ENCODE data around the gene MAK. TPM values are rescaled to one million over a fixed set of nuclear protein-coding genes. Genes with fewer than 3 reads are reported as not detected.

MAK gene
- total RNA-seq, 1 experiment from 2014 or later: 0.07 TPM

DNA sequence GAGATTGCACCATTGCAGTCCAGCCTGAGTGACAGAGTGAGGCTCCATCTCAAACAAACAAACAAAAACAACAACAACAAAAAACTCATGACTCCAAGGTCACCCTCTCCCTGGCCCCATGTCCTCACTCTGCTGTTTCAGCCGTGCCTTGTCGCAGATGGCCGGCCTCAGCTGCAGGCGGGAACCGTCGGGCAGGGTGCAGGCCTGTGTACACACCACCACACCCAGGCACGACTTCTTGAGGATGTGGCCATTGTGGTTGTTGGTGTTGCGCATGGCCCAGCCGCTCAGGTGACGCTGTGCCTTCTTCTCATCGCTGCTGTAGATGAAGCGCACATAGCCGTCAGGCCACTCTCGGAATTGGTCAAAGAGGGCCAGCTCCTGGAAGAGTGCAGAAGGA, 38.7 kb upstream of the MAK start (continued):
- TF ChIP-seq PREB (CRISPR knock-in tag; IDR thresholded peaks at IDR 0.05; ENCODE audit: borderline replicate concordance) (no peak), E2F4 (CRISPR knock-in tag; IDR thresholded peaks at IDR 0.05; ENCODE audit: borderline replicate concordance, low read depth) (no peak), ZNF281 (CRISPR knock-in tag; IDR thresholded peaks at IDR 0.05) (no peak), GTF2I (CRISPR knock-in tag; conservative IDR thresholded peaks at IDR 0.05) (no peak), NR2C2 (CRISPR knock-in tag; IDR thresholded peaks at IDR 0.05) (no peak), MAX (CRISPR knock-in tag; IDR thresholded peaks at IDR 0.05) (no peak), OVOL2 (CRISPR knock-in tag; IDR thresholded peaks at IDR 0.05; ENCODE audit: borderline replicate concordance) (no peak), NFE2L1 (CRISPR knock-in tag; IDR thresholded peaks at IDR 0.05) (no peak), ZNF425 (CRISPR knock-in tag; conservative IDR thresholded peaks at IDR 0.05) (no peak)
- TF ChIP-seq, protein P1, sequence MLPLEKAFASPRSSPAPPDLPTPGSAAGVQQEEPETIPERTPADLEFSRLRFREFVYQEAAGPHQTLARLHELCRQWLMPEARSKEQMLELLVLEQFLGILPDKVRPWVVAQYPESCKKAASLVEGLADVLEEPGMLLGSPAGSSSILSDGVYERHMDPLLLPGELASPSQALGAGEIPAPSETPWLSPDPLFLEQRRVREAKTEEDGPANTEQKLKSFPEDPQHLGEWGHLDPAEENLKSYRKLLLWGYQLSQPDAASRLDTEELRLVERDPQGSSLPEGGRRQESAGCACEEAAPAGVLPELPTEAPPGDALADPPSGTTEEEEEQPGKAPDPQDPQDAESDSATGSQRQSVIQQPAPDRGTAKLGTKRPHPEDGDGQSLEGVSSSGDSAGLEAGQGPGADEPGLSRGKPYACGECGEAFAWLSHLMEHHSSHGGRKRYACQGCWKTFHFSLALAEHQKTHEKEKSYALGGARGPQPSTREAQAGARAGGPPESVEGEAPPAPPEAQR (CRISPR knock-in tag; IDR thresholded peaks at IDR 0.05): no peak

GRCh38 chr6:10875026-10875425, 36.7 kb upstream of the MAK start:
- DNase-seq (ENCODE audit: low spot score): no peak
- no peak for ATAC-seq
- Mint-ChIP-seq H3K36me3 (no peaks in the 10 kb centered on the region), H3K4me1 (0 out of 2 replicates have a peak, but pooled peaks cover 4% of the 10 kb centered on the region), H3K27ac (no peak overlapping the region), H3K9me3 (no peaks in the 10 kb centered on the region), H3K4me3 (no peak overlapping the region), H3K27me3 (ENCODE audit: low read depth) (peaks cover 20% of the 10 kb centered on the region)
- ChIA-PET CTCF (interaction anchor here (1.7 kb wide), 1 partner anchor 12 kb away, joined by 7 read pairs; the partner anchor contains the start of gene SYCP2L), POLR2A (no interaction called here)
- TF ChIP-seq, protein P2, sequence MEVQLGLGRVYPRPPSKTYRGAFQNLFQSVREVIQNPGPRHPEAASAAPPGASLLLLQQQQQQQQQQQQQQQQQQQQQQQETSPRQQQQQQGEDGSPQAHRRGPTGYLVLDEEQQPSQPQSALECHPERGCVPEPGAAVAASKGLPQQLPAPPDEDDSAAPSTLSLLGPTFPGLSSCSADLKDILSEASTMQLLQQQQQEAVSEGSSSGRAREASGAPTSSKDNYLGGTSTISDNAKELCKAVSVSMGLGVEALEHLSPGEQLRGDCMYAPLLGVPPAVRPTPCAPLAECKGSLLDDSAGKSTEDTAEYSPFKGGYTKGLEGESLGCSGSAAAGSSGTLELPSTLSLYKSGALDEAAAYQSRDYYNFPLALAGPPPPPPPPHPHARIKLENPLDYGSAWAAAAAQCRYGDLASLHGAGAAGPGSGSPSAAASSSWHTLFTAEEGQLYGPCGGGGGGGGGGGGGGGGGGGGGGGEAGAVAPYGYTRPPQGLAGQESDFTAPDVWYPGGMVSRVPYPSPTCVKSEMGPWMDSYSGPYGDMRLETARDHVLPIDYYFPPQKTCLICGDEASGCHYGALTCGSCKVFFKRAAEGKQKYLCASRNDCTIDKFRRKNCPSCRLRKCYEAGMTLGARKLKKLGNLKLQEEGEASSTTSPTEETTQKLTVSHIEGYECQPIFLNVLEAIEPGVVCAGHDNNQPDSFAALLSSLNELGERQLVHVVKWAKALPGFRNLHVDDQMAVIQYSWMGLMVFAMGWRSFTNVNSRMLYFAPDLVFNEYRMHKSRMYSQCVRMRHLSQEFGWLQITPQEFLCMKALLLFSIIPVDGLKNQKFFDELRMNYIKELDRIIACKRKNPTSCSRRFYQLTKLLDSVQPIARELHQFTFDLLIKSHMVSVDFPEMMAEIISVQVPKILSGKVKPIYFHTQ (CRISPR knock-in tag; IDR thresholded peaks at IDR 0.05): no peak
- TF ChIP-seq, protein P3, sequence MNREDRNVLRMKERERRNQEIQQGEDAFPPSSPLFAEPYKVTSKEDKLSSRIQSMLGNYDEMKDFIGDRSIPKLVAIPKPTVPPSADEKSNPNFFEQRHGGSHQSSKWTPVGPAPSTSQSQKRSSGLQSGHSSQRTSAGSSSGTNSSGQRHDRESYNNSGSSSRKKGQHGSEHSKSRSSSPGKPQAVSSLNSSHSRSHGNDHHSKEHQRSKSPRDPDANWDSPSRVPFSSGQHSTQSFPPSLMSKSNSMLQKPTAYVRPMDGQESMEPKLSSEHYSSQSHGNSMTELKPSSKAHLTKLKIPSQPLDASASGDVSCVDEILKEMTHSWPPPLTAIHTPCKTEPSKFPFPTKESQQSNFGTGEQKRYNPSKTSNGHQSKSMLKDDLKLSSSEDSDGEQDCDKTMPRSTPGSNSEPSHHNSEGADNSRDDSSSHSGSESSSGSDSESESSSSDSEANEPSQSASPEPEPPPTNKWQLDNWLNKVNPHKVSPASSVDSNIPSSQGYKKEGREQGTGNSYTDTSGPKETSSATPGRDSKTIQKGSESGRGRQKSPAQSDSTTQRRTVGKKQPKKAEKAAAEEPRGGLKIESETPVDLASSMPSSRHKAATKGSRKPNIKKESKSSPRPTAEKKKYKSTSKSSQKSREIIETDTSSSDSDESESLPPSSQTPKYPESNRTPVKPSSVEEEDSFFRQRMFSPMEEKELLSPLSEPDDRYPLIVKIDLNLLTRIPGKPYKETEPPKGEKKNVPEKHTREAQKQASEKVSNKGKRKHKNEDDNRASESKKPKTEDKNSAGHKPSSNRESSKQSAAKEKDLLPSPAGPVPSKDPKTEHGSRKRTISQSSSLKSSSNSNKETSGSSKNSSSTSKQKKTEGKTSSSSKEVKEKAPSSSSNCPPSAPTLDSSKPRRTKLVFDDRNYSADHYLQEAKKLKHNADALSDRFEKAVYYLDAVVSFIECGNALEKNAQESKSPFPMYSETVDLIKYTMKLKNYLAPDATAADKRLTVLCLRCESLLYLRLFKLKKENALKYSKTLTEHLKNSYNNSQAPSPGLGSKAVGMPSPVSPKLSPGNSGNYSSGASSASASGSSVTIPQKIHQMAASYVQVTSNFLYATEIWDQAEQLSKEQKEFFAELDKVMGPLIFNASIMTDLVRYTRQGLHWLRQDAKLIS (CRISPR knock-in tag; IDR thresholded peaks at IDR 0.05; ENCODE audit: borderline replicate concordance): no peak
- TF ChIP-seq MYBL2 (CRISPR knock-in tag; IDR thresholded peaks at IDR 0.05) (no peak), ZNF138 (CRISPR knock-in tag; conservative IDR thresholded peaks at IDR 0.05) (no peak), E2F5 (CRISPR knock-in tag; IDR thresholded peaks at IDR 0.05) (no peak), JUN (CRISPR knock-in tag; IDR thresholded peaks at IDR 0.05) (no peak)
- TF ChIP-seq, protein P4, sequence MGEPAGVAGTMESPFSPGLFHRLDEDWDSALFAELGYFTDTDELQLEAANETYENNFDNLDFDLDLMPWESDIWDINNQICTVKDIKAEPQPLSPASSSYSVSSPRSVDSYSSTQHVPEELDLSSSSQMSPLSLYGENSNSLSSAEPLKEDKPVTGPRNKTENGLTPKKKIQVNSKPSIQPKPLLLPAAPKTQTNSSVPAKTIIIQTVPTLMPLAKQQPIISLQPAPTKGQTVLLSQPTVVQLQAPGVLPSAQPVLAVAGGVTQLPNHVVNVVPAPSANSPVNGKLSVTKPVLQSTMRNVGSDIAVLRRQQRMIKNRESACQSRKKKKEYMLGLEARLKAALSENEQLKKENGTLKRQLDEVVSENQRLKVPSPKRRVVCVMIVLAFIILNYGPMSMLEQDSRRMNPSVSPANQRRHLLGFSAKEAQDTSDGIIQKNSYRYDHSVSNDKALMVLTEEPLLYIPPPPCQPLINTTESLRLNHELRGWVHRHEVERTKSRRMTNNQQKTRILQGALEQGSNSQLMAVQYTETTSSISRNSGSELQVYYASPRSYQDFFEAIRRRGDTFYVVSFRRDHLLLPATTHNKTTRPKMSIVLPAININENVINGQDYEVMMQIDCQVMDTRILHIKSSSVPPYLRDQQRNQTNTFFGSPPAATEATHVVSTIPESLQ (CRISPR knock-in tag; IDR thresholded peaks at IDR 0.05): no peak

All from WTC11 (cell line).